ENCODE data around the gene SEMA5A. TPM values are rescaled to one million over a fixed set of nuclear protein-coding genes. Genes with fewer than 3 reads are reported as not detected.

The SEMA5A gene
- total RNA-seq, 3 donors from 2014 or later, result 20.3 to 43.8 (median 33.6) TPM

DNA sequence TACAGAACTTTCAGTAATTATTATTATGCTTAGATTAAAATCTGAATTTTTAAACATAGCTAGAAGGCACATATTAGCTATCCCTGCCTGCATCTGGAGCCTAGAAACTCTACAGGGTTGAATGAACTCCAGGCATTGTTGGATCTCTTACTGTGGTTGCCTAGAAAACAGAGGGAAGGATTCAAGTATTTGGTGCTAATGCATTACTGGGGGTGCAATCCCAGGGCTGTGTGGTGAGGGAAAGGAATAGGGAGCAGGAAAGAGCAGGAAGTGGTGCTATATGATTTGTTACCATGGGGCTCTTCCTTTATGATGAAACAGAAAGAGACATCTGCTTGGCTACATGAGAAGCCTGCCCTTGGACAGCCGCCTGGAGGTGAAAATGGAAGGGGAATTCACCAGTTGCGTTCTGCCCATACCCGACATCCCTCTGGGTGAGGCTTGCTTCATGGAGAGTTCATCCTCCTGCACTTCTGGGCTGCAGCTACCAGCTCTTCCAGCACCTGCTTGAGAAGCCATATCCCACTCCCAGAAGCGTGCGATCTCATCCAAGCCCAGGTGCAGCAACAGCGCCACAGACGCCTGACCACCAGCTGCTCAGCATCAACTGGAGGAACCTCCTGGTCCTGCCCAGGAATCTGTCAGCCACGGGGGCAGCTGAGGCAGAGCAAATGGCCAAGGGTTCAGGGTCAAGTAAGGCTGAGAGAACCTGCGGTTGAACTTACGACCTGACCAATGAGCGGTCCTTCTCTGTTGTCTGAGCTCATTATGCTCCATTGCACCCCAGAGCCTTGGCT is 362.8 kb downstream of the SEMA5A start:
- Histone ChIP-seq H3K36me3 (ENCODE audit: low read depth) (no peaks in the 10 kb centered on the region), H3K4me1 (ENCODE audit: low read depth) (no peaks in the 10 kb centered on the region), H3K4me3 (no peak overlapping the region), H3K9me3 (no peaks in the 10 kb centered on the region)
- TF ChIP-seq, protein P1, sequence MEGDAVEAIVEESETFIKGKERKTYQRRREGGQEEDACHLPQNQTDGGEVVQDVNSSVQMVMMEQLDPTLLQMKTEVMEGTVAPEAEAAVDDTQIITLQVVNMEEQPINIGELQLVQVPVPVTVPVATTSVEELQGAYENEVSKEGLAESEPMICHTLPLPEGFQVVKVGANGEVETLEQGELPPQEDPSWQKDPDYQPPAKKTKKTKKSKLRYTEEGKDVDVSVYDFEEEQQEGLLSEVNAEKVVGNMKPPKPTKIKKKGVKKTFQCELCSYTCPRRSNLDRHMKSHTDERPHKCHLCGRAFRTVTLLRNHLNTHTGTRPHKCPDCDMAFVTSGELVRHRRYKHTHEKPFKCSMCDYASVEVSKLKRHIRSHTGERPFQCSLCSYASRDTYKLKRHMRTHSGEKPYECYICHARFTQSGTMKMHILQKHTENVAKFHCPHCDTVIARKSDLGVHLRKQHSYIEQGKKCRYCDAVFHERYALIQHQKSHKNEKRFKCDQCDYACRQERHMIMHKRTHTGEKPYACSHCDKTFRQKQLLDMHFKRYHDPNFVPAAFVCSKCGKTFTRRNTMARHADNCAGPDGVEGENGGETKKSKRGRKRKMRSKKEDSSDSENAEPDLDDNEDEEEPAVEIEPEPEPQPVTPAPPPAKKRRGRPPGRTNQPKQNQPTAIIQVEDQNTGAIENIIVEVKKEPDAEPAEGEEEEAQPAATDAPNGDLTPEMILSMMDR (IDR thresholded peaks at IDR 0.05), result no peak
- intact Hi-C loops (cut with DNase I, micrococcal nuclease), result no loop called here
- DNase-seq (no peak), ATAC-seq (no peak)

DNA sequence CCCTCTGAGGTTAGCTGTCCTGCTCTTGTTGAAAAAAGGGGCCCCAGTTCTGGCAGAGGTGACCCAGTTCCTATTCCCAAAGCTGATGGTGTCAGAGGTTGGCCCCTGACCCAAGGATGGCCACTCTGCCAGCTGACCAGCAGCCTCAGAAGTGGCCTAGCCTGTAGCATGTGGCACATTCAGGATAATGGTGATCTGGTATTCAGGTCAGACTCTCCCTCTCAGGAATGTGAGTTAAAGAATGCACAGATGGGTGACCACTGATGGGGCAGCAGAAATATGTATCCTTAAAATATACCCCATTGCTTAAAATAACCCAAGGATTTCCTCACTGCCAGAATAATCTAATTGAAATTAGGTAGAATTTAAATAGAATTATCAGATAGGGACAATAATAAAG is 369.2 kb downstream of the SEMA5A start:
- no peaks in the 10 kb centered on the region for H3K9me3 ChIP-seq
- TF ChIP-seq, protein P1 (IDR thresholded peaks at IDR 0.05), result no peak
- H3K36me3 ChIP-seq (ENCODE audit: low read depth), result no peaks in the 10 kb centered on the region
- intact Hi-C loops (cut with DNase I, micrococcal nuclease), result no loop called here
- no peak overlapping the region for H3K4me3 ChIP-seq
- H3K4me1 ChIP-seq (ENCODE audit: low read depth), result no peaks in the 10 kb centered on the region
- no peak for ATAC-seq
- DNase-seq, result no peak

DNA sequence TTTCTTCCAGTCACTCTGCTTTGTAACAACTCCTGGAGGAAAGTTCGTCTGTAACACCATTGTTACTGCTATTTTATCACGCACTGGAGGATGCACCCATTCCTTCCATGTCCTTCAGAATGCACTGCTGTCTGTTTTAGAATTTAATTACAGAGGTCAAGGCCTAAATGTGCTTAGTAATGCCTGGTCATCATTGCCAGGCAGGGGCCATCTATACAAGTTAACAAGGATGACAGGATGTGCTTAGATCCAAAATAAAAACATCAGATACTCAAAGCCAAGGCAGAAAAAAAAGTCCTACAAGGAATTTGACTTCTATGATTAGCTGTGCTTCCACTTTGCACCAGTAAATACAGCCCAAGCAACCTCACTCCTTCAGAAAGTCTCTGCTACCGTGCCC is 371.4 kb downstream of the SEMA5A start:
- Histone ChIP-seq H3K4me1 (ENCODE audit: low read depth) (no peaks in the 10 kb centered on the region), H3K4me3 (no peak overlapping the region), H3K36me3 (ENCODE audit: low read depth) (no peaks in the 10 kb centered on the region), H3K9me3 (no peaks in the 10 kb centered on the region)
- intact Hi-C loops (cut with DNase I, micrococcal nuclease), result no loop called here
- DNase-seq, result no peak
- TF ChIP-seq, protein P1 (IDR thresholded peaks at IDR 0.05), result no peak
- ATAC-seq, result no peak

DNA sequence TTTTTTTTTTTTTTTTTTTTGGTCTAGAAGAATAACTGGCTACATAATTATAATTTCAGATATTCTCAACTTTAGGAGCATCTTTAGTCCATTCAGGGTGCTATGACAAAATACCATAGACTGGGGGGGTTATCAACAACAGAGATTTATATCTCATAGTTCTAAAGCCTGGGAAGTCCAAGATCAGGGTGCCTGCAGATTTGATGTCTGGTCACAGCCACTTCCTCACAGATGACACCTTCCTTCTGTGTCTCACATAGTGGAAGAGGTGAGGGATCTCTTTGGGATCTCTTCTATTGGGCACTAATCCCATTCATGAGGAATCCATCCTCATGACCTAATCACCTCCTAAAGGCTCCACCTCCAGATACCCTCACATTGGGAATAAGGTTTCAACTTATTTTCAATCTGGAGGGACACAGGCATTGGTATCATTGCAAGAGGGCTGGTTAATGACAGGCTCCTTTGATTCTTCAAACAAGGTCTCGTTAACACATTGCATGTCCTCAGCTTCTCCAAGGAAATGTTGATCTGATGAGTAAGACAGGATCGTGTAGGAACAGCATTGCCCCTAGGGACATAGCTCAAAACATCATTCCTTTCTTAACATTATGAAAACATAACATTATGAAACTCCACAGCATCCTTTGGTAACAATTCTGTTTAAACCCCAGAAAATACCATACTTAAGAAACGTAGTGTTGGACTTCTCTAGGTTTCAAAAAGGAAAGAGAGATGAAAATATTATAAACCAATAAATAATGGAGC is 372.4 kb downstream of the SEMA5A start:
- Histone ChIP-seq H3K36me3 (ENCODE audit: low read depth) (no peaks in the 10 kb centered on the region), H3K4me1 (ENCODE audit: low read depth) (no peaks in the 10 kb centered on the region), H3K9me3 (no peaks in the 10 kb centered on the region), H3K4me3 (no peak overlapping the region)
- ATAC-seq (no peak), DNase-seq (no peak)
- TF ChIP-seq, protein P1 (IDR thresholded peaks at IDR 0.05), result no peak
- intact Hi-C loops (cut with DNase I, micrococcal nuclease), result no loop called here

DNA sequence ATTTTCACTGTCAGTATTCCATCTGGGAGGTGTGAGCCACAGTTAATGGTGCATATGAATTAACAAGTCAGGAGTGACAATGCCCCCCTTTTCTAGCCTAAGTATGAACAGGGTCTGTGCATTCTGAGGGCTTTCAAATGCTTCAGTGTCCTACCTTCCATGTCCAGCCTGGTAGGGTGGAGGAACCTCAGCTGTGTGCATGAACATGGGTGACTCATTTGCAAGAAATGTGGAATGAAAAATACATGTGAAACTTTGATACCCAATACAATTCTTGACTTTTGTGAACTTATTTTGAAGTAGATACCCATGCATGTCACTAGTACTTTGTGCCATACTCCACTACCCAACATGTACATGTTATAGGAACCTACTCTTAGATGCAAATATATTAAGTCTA is 375.8 kb downstream of the SEMA5A start:
- Histone ChIP-seq H3K4me1 (ENCODE audit: low read depth) (no peaks in the 10 kb centered on the region), H3K9me3 (no peaks in the 10 kb centered on the region), H3K4me3 (no peak overlapping the region), H3K36me3 (ENCODE audit: low read depth) (no peaks in the 10 kb centered on the region)
- TF ChIP-seq, protein P1 (IDR thresholded peaks at IDR 0.05), result no peak
- DNase-seq (no peak), ATAC-seq (no peak)
- intact Hi-C loops (cut with DNase I, micrococcal nuclease), result no loop called here
